PC-9 (cell line): ENCODE data around the gene PLA2G2D.

Experiments used
- EZH2 ChIP-seq: fragments of 200-600 bp; sonication (generic); IDR thresholded peaks from 2 replicates; pipeline ENCODE4 v1.8.0; 2017; ENCODE audit warnings: antibody characterized with exemption, low read depth
- TF ChIP-seq, protein P1 (sequence below): fragments of 200-600 bp; sonication (generic); conservative IDR thresholded peaks from 2 replicates; pipeline ENCODE4 v1.6.1; 2017; ENCODE audit warnings: mixed run types, antibody characterized with exemption, mild to moderate bottlenecking, moderate library complexity

- TF ChIP-seq, protein P1, sequence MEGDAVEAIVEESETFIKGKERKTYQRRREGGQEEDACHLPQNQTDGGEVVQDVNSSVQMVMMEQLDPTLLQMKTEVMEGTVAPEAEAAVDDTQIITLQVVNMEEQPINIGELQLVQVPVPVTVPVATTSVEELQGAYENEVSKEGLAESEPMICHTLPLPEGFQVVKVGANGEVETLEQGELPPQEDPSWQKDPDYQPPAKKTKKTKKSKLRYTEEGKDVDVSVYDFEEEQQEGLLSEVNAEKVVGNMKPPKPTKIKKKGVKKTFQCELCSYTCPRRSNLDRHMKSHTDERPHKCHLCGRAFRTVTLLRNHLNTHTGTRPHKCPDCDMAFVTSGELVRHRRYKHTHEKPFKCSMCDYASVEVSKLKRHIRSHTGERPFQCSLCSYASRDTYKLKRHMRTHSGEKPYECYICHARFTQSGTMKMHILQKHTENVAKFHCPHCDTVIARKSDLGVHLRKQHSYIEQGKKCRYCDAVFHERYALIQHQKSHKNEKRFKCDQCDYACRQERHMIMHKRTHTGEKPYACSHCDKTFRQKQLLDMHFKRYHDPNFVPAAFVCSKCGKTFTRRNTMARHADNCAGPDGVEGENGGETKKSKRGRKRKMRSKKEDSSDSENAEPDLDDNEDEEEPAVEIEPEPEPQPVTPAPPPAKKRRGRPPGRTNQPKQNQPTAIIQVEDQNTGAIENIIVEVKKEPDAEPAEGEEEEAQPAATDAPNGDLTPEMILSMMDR, result no peak
- no peak for TF ChIP-seq EZH2
Measured at GRCh38 chr1:20111452-20111851, 7.9 kb downstream of the PLA2G2D start.
